SJCRH30 (cell line): ENCODE data around the gene ATP2C2. TPM values are rescaled to one million over a fixed set of nuclear protein-coding genes. Genes with fewer than 3 reads are reported as not detected.
A peak's percentile ranks its signal among the peaks of the same experiment; 100 is the strongest.

Experiments used
- DNase-seq, 2 experiments: peaks; one replicate each; pipeline ENCODE4 v3.0.0-alpha.2; 2015 to 2020
- H3K27ac ChIP-seq: fragments of 250-450 bp; sonication (Bioruptor Pico); 2 replicates; pipeline ENCODE4 v1.5.1; 2020; ENCODE audit warnings: mild to moderate bottlenecking, moderate library complexity
- H3K27me3 ChIP-seq: fragments of 250-450 bp; sonication (Bioruptor Pico); 2 replicates; pipeline ENCODE4 v1.5.1; 2020; ENCODE audit warnings: mild to moderate bottlenecking, moderate library complexity
- H3K36me3 ChIP-seq: fragments of 250-450 bp; sonication (Bioruptor Pico); 2 replicates; pipeline ENCODE4 v1.5.1; 2020; ENCODE audit warnings: mild to moderate bottlenecking, moderate library complexity
- H3K4me1 ChIP-seq: fragments of 250-450 bp; sonication (Bioruptor Pico); 2 replicates; pipeline ENCODE4 v1.5.1; 2020; ENCODE audit warnings: mild to moderate bottlenecking, moderate library complexity
- H3K4me3 ChIP-seq: fragments of 250-450 bp; sonication (Bioruptor Pico); 2 replicates; pipeline ENCODE4 v1.5.1; 2020; ENCODE audit warnings: mild to moderate bottlenecking, moderate library complexity
- H3K9me3 ChIP-seq: fragments of 250-450 bp; sonication (Bioruptor Pico); replicated peaks from 2 replicates; pipeline ENCODE4 v1.5.1; 2020; ENCODE audit warnings: mild to moderate bottlenecking, moderate library complexity
- total RNA-seq: library from RNA; depleted of rRNA; stranded (reverse); fragments of >200 nt; shearing (Covaris generic); gene quantifications from 2 replicates; pipeline ENCODE4 v1.2.3, GENCODE V29; 2014

Gene ATP2C2
- total RNA-seq, 1 experiment from 2014 or later: 5.1 TPM

DNA sequence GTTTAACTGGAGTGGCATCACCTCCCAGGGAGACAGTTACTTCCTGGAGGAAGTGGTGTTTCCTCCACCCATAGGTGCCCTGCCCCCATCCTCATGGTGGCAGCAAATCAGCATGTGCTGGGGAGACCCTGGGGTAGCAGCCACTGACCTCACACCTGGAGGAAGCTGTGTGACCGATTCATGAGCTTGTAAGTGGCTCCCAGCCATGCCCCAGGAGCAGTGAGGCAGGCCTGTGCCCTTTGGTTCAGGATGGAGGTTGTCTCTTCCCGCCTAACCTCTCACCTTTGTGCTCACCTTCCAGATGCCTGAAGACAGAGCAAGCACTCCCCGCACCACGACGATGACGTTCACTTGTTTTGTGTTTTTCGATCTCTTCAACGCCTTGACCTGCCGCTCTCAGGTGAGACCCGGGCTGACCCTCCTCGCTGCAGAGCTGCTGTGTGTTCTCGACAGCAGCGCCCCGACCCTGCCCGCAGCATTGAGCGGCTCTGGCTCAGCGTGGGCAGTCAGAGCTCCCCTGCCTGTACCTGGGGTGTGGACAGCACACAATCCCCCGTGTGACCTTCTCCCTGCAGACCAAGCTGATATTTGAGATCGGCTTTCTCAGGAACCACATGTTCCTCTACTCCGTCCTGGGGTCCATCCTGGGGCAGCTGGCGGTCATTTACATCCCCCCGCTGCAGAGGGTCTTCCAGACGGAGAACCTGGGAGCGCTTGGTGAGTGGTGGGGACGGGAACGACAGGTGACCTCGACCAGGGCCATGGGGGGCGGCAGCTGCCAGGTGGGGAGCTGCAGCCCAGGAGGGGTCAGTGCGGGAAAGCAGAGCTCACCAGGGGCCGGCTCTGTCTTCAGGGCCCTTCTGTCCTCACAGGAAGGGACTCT is 93.3 kb downstream of the ATP2C2 start:
- Histone ChIP-seq H3K4me3 (no peak overlapping the region), H3K4me1 (peaks cover 11% of the 10 kb centered on the region), H3K9me3 (no peaks in the 10 kb centered on the region), H3K36me3 (peaks cover 2% of the 10 kb centered on the region; the same call in 1 of the 2 replicates), H3K27ac (peak overlapping the region; percentile 79; the same call in 1 of the 2 replicates), H3K27me3 (no peaks in the 10 kb centered on the region)
- no peak for DNase-seq

DNA sequence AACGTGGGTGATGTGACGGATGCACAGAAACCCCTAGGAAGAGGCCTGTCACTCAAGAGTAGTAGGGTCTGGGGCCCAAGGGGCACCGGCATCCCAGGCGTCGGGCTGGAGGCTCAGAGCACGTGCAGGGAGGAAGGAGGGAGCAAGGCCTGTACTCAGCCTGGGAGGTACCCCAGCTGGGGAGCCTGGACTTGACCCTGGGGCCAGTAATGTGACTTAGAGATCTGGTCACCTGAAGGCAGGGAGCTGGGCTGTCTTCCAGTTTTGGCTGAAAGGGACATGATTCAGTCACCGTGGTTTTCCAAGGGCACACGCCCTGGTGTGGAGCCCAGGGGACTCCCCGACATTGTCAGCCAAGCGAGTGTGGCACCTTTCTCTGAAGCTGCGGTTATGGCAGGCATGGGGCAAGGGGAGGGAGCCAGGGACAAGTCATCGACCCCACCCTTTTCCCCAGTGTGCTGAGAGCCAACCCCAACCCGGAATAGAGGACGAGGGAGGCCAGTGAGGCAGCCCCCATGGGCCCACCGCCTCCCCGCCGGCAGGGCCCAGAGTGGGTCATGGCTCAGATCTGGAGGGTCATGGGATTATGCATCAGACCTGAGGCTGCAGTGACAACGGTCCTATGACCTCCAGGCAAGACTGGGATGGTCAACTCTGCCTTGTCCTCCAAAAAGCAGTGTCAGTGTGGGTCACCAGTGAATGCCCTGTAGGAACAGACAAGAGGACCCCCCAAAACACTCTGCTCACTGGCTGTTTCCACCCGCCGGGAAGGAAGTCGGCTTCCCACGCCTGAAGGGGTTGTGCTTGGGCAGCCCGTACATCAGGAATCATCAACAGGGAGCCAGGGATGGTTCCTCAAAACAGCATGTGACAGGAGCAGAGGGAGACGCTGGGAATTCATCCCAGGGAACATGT is 94.2 kb downstream of the ATP2C2 start:
- H3K4me3 ChIP-seq: no peak overlapping the region

DNA sequence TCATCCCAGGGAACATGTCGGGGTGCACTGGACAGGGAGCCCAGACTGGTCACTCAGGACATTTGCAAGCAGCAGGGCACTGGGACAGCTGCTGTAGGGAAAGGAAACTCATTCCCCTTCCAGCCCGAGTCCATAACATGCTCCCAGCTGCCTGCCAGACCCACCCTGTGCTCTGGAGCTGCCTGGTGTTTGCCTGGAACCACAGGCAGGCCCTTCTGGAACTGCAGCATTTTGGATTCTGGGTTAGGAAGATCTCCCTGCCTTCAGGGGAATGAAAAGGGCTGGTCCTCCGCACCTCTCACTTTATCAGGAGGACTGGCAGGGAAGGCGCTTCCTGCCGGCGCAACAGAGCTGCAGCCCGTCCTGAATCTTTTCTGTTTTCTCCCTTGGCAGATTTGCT is 94.9 kb downstream of the ATP2C2 start:
- no peaks in the 10 kb centered on the region for H3K27me3 ChIP-seq
- H3K4me1 ChIP-seq: peaks cover 11% of the 10 kb centered on the region
- H3K4me3 ChIP-seq: no peak overlapping the region
- H3K9me3 ChIP-seq: no peaks in the 10 kb centered on the region
- no peak overlapping the region for H3K27ac ChIP-seq
- no peak for DNase-seq
- peaks cover 2% of the 10 kb centered on the region; the same call in 1 of the 2 replicates for H3K36me3 ChIP-seq

More for the DNA sequence above, 94.2 kb downstream of the ATP2C2 start:
- H3K27ac ChIP-seq: no peak overlapping the region
- DNase-seq: no peak
- H3K4me1 ChIP-seq: peaks cover 11% of the 10 kb centered on the region
- no peaks in the 10 kb centered on the region for H3K27me3 ChIP-seq
- H3K9me3 ChIP-seq: no peaks in the 10 kb centered on the region
- H3K36me3 ChIP-seq: peaks cover 2% of the 10 kb centered on the region; the same call in 1 of the 2 replicates

DNA sequence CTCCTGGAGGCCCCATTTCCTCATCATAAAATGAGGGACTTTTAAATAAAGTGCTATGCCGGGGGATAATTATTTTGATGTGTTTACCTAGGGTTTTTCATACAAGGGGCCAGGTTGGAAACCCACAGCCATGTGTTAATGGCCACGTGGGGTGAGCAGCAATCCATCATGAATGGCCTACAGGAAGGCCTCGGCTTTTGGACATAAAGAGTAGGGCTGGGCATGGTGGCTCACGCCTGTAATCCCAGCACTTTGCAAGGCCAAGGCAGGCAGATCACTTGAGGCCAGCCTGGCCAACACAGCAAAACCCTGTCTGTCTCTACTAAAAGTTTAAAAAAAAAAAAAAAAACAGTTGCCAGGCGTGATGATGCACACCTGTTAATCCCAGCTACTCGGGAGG is 95.8 kb downstream of the ATP2C2 start:
- DNase-seq: no peak
- Histone ChIP-seq H3K27me3 (no peaks in the 10 kb centered on the region), H3K4me3 (no peak overlapping the region), H3K9me3 (no peaks in the 10 kb centered on the region), H3K36me3 (peaks cover 2% of the 10 kb centered on the region; the same call in 1 of the 2 replicates), H3K4me1 (peaks cover 11% of the 10 kb centered on the region), H3K27ac (no peak overlapping the region)

DNA sequence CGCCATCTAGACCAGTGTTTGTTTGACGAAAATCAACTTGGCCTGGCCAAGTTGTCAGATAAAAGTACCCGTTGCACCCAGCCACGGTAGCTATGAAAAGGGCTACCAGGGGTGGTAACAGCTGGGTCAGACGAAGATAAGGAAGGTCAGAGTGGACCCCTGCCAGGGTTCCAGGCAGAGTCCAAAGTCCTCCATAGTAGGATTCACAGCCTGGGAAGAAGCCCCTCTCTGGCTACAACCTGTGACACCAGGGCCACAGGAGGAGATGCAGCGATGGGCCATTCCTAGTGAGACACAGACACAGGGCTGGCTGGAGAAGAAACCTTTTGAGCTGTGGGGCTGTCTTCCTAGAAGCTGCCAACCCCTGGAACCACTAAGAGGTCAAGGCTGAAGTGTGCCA is 96.8 kb downstream of the ATP2C2 start:
- Histone ChIP-seq H3K27me3 (no peaks in the 10 kb centered on the region), H3K36me3 (peaks cover 2% of the 10 kb centered on the region; the same call in 1 of the 2 replicates), H3K4me3 (no peak overlapping the region), H3K9me3 (no peaks in the 10 kb centered on the region), H3K27ac (no peak overlapping the region), H3K4me1 (peaks cover 3% of the 10 kb centered on the region; the same call in 1 of the 2 replicates)
- no peak for DNase-seq

DNA sequence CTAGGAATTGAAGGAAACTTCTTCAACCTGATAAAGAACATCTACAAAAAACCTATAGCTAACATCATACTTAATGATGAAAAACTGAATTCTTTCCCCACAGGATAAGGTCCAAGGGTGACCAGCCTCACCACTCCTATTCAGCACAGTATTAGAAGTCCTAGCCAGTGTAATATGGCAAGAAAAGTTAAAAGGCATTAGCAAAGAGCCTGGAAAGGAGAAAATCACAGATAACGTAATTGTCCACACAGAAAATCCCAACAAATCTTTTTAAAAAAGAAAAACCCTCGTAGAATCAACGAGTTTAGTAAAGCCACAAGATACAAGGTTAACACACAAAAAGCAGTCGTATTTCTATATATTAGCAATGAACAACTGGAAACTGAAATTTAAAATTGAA is 98.4 kb downstream of the ATP2C2 start:
- Histone ChIP-seq H3K27ac (no peak overlapping the region), H3K9me3 (no peaks in the 10 kb centered on the region), H3K36me3 (peaks cover 2% of the 10 kb centered on the region; the same call in 1 of the 2 replicates), H3K27me3 (no peaks in the 10 kb centered on the region), H3K4me3 (no peak overlapping the region), H3K4me1 (no peaks in the 10 kb centered on the region; the same call in 1 of the 2 replicates)
- no peak for DNase-seq

DNA sequence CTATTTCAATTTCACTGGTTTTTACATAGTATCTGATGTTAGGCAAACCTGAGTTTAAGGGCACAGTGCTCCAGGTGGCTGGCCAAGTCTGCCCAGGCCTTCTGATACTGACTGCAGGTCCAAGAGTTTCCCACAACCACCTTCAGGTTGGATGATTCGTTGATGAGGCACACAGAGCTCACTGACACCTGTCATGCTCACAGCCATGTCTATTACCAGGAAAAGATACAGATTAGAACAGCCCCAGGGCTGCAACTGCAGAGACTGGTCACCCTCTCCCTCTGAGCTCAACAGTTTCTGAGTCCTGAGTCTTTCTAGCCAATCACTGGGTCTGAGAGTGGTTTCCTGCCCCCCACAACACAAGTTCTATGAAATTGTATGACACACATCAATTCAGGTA is 98.9 kb downstream of the ATP2C2 start:
- no peaks in the 10 kb centered on the region for H3K27me3 ChIP-seq

DNA sequence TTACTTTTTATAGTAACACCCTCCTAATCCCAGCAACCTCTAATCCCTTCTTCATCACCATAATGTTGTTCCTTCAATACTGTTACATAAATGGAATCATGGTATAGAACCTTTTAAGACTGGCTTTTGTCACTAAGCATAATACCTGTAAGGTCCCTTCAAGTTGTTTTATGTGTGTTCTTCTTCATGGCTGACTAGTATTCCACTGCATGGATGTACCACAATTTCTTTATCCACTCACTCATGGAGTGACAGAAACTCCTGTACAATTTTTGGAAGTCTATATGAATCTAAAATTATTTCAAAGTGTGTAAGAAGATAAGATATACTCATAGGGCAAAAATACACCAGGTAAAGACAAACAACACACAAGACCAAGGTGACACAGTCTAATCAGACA is 99.4 kb downstream of the ATP2C2 start:
- no peak overlapping the region for H3K27ac ChIP-seq
- no peaks in the 10 kb centered on the region for H3K4me1 ChIP-seq
- no peaks in the 10 kb centered on the region for H3K27me3 ChIP-seq
- no peak overlapping the region for H3K4me3 ChIP-seq
- H3K9me3 ChIP-seq: no peaks in the 10 kb centered on the region
- no peak for DNase-seq
- peaks cover 2% of the 10 kb centered on the region; the same call in 1 of the 2 replicates for H3K36me3 ChIP-seq

More for the DNA sequence above, 98.9 kb downstream of the ATP2C2 start:
- peaks cover 2% of the 10 kb centered on the region; the same call in 1 of the 2 replicates for H3K36me3 ChIP-seq
- no peaks in the 10 kb centered on the region for H3K9me3 ChIP-seq
- H3K4me3 ChIP-seq: no peak overlapping the region
- no peak for DNase-seq
- H3K4me1 ChIP-seq: no peaks in the 10 kb centered on the region
- H3K27ac ChIP-seq: no peak overlapping the region

DNA sequence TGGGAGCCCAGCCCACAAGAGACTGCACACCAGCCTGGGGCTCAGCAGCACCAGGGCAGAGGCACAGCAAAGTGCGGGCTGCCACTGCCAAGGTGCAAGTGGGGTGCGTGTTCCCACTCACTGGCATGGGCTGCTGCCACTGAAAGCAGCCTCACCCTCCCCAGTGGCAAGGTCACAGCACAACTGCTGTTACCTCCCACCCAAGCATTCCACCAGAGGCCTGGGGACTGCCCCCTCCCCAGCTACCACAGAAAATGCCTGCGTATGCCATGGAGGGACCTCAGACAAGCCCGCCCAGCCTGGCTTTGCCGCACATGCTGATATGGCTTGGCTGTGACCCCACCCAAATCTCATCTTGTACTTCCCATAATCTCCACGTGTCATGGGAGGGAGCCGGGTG is 103.0 kb downstream of the ATP2C2 start:
- Histone ChIP-seq H3K27me3 (no peaks in the 10 kb centered on the region), H3K4me1 (no peaks in the 10 kb centered on the region), H3K4me3 (no peak overlapping the region), H3K27ac (no peak overlapping the region), H3K9me3 (no peaks in the 10 kb centered on the region), H3K36me3 (no peaks in the 10 kb centered on the region)
- DNase-seq: no peak

DNA sequence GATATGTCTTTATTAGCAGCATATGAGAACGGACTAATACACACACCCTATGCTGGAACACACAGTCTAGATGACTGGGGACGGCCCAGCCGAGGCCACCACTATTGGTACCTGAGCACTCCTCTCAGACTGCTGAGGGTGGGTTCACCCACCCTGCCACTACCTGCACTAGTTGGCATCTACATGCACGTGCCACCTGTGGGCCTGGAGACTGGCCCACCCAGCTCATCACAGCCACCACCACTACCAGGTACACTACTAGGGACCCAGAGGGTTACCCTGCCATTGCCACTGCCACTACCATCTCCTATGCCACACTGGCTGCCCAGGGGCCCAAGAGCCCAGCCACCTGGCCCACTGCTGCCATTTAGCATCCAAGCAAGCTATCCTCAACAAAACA is 103.6 kb downstream of the ATP2C2 start:
- H3K27me3 ChIP-seq: no peaks in the 10 kb centered on the region
- no peaks in the 10 kb centered on the region for H3K9me3 ChIP-seq
- H3K27ac ChIP-seq: no peak overlapping the region
- H3K36me3 ChIP-seq: no peaks in the 10 kb centered on the region
- no peak for DNase-seq
- no peaks in the 10 kb centered on the region for H3K4me1 ChIP-seq
- H3K4me3 ChIP-seq: no peak overlapping the region

DNA sequence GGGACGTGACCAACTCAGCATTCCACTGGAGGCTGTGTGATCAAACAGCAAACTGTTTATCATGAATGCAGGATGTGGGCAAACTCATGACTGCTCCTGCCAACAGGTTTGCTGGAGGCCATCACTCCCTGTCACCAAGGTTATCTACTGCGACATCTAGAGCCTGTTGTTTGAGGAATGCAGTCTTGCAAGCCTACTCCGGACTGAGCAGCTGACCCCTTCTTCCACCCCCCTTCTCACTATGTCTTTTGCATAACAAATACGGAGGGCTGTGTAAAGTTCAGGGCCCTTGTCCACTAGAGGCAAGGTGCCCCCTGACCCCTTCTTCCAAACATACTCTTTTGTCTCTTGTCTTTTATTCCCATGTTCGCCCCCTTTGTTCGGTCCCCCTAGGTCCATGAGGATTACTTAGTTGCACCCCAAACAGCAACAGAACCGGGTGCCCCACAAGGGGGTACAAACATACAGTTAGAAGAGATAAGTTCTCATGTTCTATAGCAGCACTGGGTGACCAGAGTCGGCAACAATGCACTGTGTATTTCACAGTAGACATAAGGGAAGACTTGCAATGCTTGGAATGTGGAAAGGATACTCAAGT is 107.4 kb downstream of the ATP2C2 start:
- Histone ChIP-seq H3K27me3 (no peaks in the 10 kb centered on the region), H3K4me3 (no peak overlapping the region), H3K9me3 (no peaks in the 10 kb centered on the region), H3K4me1 (no peaks in the 10 kb centered on the region), H3K36me3 (no peaks in the 10 kb centered on the region), H3K27ac (no peak overlapping the region)
- no peak for DNase-seq

DNA sequence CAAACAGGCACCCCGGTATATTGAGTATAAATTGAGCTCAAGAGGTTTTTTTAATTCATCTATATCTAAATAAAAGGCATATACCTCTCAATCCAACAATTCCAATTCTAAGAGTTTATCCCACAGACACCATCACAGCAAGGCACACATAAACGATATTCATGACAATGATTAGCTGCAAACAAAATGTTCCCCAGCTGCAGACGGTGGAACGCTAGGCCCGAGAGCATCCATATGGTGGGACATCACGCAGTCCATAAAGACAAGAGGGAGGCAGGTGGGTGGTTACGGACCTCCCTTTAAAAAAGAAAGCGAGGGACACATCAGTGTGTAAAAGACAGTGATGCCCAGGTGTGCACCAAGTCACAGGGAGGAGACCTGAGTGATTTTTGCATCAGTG is 108.1 kb downstream of the ATP2C2 start:
- DNase-seq: no peak
- H3K4me3 ChIP-seq: no peak overlapping the region
- no peaks in the 10 kb centered on the region for H3K9me3 ChIP-seq
- no peaks in the 10 kb centered on the region for H3K36me3 ChIP-seq
- no peaks in the 10 kb centered on the region for H3K4me1 ChIP-seq
- no peaks in the 10 kb centered on the region for H3K27me3 ChIP-seq
- H3K27ac ChIP-seq: no peak overlapping the region

DNA sequence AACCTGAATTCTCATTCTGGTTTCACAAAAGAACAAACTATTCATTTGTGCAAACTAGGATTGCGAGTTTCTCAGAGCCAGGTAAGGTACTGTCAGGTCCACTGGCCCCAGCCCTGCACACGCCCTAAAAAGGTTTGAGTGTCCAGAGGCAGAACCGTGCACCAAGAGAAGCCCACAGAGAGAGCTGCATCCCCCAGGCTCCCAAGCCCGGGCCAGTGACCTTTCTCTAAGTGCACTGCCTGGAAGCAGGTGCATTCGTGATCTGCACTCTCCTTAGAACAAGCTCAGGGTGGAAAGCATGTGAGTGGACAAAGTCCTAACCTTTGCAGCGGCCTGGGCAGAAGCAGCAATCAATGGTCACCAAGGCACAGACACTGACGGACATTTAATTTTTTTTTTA is 109.3 kb downstream of the ATP2C2 start:
- H3K4me1 ChIP-seq: no peaks in the 10 kb centered on the region
- no peaks in the 10 kb centered on the region for H3K9me3 ChIP-seq
- no peak overlapping the region for H3K27ac ChIP-seq
- H3K4me3 ChIP-seq: no peak overlapping the region
- H3K27me3 ChIP-seq: no peaks in the 10 kb centered on the region
- no peak for DNase-seq
- H3K36me3 ChIP-seq: no peaks in the 10 kb centered on the region

DNA sequence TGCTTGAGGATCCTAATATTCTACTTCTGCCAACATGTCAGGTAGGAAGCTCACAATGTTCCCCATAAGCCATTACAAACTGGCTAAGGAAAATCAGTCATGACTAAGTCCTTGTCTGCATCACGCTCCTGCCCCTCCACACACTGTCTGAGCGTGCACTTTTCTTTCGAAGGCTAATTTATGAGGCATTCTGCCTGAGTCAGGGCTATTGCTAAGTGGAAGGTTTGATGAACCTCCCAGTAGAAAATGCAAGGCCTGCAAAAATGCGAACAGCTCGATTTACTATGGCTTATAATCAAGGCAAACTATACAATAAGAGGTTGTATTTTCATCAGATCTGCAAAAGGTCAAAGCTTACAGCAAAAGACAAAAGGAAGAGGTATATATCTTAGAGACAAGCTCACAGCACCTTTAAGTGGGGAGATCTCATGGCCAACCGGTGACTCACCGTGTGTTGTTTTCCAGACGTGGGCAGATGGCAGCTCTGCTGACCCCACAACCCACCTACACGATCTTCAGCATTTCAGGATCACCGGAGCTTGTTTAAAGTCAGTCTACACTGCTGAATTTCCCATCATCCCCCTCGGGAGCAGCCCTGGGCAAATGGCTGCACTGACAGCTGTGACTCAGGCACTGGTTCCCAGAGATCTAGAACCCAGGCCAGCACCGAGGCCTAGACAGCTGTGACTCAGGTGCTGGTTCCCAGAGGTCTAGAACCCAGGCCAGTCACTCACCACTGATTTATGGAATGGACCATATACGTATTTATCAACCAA is 110.0 kb downstream of the ATP2C2 start:
- Histone ChIP-seq H3K4me1 (no peaks in the 10 kb centered on the region), H3K9me3 (no peaks in the 10 kb centered on the region), H3K36me3 (no peaks in the 10 kb centered on the region), H3K27me3 (no peaks in the 10 kb centered on the region), H3K27ac (no peak overlapping the region), H3K4me3 (no peak overlapping the region)
- DNase-seq: no peak
